ENCODE results near the gene TASP1.

The TASP1 gene

DNA sequence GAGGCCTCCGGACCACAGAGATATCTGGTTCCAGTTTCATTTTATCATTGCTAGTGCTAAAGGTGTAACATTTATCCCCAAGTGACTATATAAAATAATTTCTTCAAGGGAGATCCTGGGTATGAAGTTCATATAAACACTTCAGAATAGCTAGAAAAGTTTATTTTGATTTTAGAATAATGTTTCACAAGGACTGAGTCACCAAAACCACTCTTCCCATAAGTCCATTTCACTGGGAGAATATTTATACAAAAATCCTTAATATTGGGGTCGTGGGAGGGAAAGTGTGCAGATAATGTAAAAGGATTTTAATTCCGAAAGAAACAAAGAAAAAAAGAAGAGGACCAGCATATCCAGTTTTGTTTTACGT lies 289.5 kb downstream of the TASP1 start:
- TF ChIP-seq, protein P1, sequence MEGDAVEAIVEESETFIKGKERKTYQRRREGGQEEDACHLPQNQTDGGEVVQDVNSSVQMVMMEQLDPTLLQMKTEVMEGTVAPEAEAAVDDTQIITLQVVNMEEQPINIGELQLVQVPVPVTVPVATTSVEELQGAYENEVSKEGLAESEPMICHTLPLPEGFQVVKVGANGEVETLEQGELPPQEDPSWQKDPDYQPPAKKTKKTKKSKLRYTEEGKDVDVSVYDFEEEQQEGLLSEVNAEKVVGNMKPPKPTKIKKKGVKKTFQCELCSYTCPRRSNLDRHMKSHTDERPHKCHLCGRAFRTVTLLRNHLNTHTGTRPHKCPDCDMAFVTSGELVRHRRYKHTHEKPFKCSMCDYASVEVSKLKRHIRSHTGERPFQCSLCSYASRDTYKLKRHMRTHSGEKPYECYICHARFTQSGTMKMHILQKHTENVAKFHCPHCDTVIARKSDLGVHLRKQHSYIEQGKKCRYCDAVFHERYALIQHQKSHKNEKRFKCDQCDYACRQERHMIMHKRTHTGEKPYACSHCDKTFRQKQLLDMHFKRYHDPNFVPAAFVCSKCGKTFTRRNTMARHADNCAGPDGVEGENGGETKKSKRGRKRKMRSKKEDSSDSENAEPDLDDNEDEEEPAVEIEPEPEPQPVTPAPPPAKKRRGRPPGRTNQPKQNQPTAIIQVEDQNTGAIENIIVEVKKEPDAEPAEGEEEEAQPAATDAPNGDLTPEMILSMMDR (IDR thresholded peaks at IDR 0.05; ENCODE audit: insufficient read depth, missing control alignments): no peak
- DNase-seq (ENCODE audit: insufficient read length, low spot score): no peak
- FAIRE-seq: no peak

DNA sequence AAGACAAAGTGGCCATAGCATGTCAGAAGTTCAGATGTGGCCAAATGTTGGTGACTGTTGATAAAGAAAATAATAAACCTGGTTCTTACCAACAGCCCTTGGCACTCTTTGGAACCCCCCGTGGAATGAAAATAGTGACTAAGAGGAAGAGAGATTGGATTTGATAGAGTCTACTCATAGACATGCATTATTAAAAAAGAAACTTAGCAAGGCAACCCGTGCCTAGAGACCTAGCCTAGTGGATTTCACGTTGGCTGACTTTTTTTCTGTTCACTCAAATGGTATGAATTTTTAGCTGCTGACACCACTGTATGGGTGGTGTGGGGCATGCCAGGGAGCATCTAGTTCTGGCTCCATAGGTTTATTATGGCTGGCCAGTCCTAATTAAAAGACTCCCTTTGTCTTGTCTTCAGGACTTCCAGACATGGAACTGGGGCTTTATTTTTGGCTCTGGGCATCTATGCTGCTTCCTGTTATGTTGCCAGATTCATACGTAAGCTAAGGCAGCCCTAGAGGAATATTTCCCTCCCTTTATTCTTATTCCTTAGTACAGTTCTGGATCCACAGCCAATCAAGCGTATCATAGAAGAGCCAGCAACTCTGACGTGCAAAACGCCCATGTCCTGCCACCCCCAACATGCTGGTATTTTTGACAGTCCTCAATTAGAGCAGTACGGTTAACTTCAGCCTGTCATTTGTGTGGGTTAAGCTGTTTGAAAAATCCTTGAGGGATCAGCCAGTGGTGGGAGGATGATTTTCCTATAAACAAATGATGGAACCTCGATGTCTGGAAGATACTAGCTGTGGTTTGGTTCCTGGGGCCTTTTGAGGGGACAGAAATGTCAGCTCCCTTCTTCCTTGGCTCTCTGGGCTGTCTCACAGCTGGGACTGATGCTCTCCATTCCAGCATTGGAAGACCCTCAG lies 290.2 kb downstream of the TASP1 start:
- DNase-seq (ENCODE audit: insufficient read length, low spot score): no peak
- TF ChIP-seq, protein P1 (IDR thresholded peaks at IDR 0.05; ENCODE audit: insufficient read depth, missing control alignments): no peak
- FAIRE-seq: no peak

DNA sequence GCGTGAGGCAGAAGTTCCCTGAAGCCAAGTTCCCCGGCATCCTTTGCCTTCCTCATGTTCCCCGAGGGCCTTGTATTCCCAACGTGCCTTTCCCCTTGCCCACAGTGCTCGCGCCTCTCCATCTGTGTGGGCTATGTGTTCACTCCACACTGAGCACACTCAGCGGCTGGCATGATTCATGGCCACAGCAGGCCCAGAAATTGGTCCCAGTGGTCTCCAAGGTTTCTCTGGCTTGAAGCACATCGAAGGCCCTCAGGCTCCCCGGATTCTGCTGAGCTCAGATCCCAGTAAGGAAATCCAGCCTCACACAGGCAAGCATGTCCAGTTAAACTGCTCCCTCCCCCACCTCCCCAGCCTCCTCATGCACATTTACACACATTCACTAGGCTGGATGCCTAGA lies 294.1 kb downstream of the TASP1 start:
- TF ChIP-seq, protein P1 (IDR thresholded peaks at IDR 0.05; ENCODE audit: insufficient read depth, missing control alignments): no peak
- FAIRE-seq (no peak), DNase-seq (ENCODE audit: insufficient read length, low spot score) (no peak)

DNA sequence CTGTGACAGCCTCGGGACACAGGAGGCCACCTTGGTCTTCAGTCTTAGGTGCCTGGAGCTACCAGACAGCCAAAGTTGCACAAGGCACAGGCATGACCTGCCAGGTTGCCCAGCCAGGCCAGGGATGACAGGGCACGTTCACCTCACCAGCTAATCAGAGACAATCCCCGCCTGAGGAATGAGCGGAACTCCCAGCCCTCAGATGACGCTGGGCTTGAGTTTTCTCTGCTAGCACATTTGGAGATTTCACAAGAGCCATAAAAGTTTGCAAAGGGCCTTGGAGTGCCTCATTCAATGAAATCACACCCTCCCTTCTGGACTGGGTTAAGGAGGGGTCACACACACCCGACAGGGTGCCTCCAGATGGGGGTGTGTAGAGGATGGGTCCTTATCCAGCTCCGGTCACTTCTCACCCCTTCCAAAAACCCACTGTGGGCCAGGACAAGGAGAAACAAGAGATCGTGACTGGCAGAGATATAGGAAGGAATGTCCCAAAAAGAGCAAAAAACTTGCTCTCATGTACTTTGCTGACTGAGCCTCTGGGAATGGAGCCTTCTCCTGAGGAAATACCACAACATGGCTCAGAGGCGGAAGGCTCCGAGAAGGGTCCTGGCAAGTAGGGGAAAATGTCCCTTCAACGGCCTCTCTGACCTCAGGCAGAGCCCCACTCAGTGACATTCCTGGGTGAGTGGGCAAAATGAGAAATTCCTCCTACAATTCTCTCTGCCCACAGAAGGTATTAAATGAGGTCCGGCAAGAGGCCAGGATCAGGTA lies 296.1 kb downstream of the TASP1 start:
- no peak for DNase-seq (ENCODE audit: insufficient read length, low spot score)
- FAIRE-seq: no peak
- TF ChIP-seq, protein P1 (IDR thresholded peaks at IDR 0.05; ENCODE audit: insufficient read depth, missing control alignments): no peak

DNA sequence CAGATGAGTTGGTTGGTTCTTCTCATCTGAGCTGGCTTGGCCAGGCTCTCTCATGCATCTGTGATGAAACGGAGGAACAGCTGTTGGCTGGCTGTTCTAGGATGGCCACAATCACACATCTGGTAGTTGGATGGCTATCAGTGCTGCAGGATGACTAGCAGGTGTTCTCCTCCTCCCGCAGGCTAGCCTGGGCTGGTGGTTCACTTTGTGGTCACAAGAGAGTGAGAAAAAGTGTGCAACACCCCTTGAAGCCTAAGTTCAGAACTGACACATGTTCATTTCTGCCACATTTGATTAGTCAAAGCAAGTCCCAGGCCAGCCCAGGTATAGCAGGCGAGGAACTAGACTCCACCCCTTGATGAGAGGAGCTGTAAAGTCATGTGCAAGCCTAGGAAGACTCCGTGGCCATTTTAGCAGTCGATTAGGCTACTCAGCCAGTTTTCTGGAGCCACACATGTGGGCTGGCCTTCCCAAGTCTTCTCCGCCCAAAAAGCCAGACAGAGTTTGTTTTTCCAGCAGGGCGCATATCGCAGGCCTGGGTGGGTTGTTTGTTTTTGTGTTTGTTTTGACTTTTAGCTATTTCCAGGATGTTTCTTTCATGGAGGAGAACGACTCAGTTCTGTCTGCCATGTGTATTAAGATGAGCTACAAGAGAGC lies 296.9 kb downstream of the TASP1 start:
- FAIRE-seq: no peak
- TF ChIP-seq, protein P1 (IDR thresholded peaks at IDR 0.05; ENCODE audit: insufficient read depth, missing control alignments): no peak

DNA sequence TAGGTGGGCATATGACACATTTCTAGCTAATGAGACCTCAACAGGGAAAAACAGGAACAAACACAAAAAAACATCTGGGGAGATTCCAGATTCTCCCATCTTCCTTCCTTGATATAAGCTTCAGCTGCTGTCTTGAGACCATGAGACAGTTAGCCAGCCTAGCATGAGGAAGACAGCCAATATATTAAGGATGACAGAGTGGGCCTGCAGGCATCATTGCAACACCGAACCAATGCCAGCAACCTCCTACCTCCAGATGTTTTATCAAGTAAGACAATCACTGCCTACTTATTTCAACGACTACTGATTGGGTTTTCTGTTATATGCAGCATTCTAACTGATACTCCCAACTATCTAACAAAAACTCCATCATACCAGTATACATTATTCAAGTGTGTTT lies 298.6 kb downstream of the TASP1 start:
- FAIRE-seq (no peak), DNase-seq (ENCODE audit: insufficient read length, low spot score) (no peak)
- TF ChIP-seq, protein P1 (IDR thresholded peaks at IDR 0.05; ENCODE audit: insufficient read depth, missing control alignments): no peak

More for the DNA sequence above, 296.9 kb downstream of the TASP1 start:
- DNase-seq (ENCODE audit: insufficient read length, low spot score): no peak

Measured in D721Med (cell line).